K562 (cell line): Measurements from ENCODE around the gene LIN28A. TPM values are rescaled to one million over a fixed set of nuclear protein-coding genes. Genes with fewer than 3 reads are reported as not detected.

Experiments
- CHD2 ChIP-seq: IDR thresholded peaks from 2 replicates; pipeline ENCODE4 v1.6.1; 2011; ENCODE audit warnings: low read depth, low read length
- EGR1 ChIP-seq: fragments of 450-650 bp; conservative IDR thresholded peaks from 2 replicates; pipeline ENCODE4 v1.6.1; 2017; ENCODE audit warnings: mild to moderate bottlenecking
- ELK3 ChIP-seq: fragments of 450-650 bp; formaldehyde crosslinking; IDR thresholded peaks from 2 replicates; pipeline ENCODE4 v1.4.0; 2020; ENCODE audit warnings: mild to moderate bottlenecking
- GATAD2B ChIP-seq: fragments of 450-650 bp; IDR thresholded peaks from 2 replicates; pipeline ENCODE4 v1.6.1; 2017; ENCODE audit warnings: mild to moderate bottlenecking, borderline replicate concordance
- HNRNPL ChIP-seq: fragments of 200-400 bp; formaldehyde crosslinking; IDR thresholded peaks from 2 replicates; pipeline ENCODE4 v1.6.1; 2017; ENCODE audit warnings: low read depth, mild to moderate bottlenecking, low read length
- KDM1A ChIP-seq, 2 experiments: fragments of 450-650 bp; IDR thresholded peaks; 2 replicates each; pipeline ENCODE4 v1.6.1; 2016; ENCODE audit warnings: mild to moderate bottlenecking in 2 of 2
- KLF16 ChIP-seq: IDR thresholded peaks from 2 replicates; pipeline ENCODE4 v1.6.1; 2016; ENCODE audit warnings: antibody characterized with exemption
- MNT ChIP-seq, 2 experiments: fragments of 450-650 bp; conservative IDR thresholded peaks; 2 replicates each; pipeline ENCODE4 v1.6.1; 2017; ENCODE audit warnings: mild to moderate bottlenecking in 2 of 2, moderate library complexity in 2 of 2
- MTA2 ChIP-seq: fragments of 450-650 bp; IDR thresholded peaks from 2 replicates; pipeline ENCODE4 v1.6.1; 2016; ENCODE audit warnings: low read depth
- NCOA2 ChIP-seq, 2 experiments: fragments of 450-650 bp; IDR thresholded peaks; 2 replicates each; pipeline ENCODE4 v1.6.1; 2018; ENCODE audit warnings: mild to moderate bottlenecking in 2 of 2, moderate library complexity in 1 of 2; ENCODE audit not compliant: partially characterized antibody in 2 of 2
- NELFE ChIP-seq: IDR thresholded peaks from 2 replicates; pipeline ENCODE4 v1.6.1; 2011; ENCODE audit warnings: mild to moderate bottlenecking; ENCODE audit not compliant: insufficient read depth, insufficient read length
- RBM39 ChIP-seq: fragments of 200-400 bp; formaldehyde crosslinking; optimal IDR thresholded peaks from 2 replicates; pipeline ENCODE3; 2018; ENCODE audit warnings: low read depth, low read length
- RFX5 ChIP-seq: IDR thresholded peaks from 2 replicates; pipeline ENCODE4 v1.6.1; 2011; ENCODE audit warnings: low read depth, mild to moderate bottlenecking, improper control_type of control experiment, low read length
- RNF2 ChIP-seq: sonication (generic); IDR thresholded peaks from 2 replicates; pipeline ENCODE4 v1.6.1; 2016
- SMAD3 ChIP-seq: fragments of 450-650 bp; formaldehyde crosslinking; conservative IDR thresholded peaks from 2 replicates; pipeline ENCODE4 v1.4.0; 2020; ENCODE audit warnings: mild to moderate bottlenecking
- SMAD4 ChIP-seq: fragments of 250-450 bp; sonication (Bioruptor Pico); conservative IDR thresholded peaks from 2 replicates; pipeline ENCODE4 v1.8.0; 2021; ENCODE audit warnings: inconsistent platforms, mild to moderate bottlenecking, moderate library complexity
- TCFL5 ChIP-seq: fragments of 250-450 bp; sonication (Bioruptor Pico); conservative IDR thresholded peaks from 2 replicates; pipeline ENCODE4 v1.6.1; 2021; ENCODE audit warnings: mild to moderate bottlenecking, moderate library complexity, matching md5 sums
- ZHX1 ChIP-seq: fragments of 150-350 bp; conservative IDR thresholded peaks from 2 replicates; pipeline ENCODE4 v1.6.1; 2014; ENCODE audit warnings: low read length
- ZNF507 ChIP-seq: conservative IDR thresholded peaks from 2 replicates; pipeline ENCODE4 v1.6.1; 2017; ENCODE audit warnings: missing genetic modification characterization, missing compliant biosample characterization
- polyA plus RNA-seq, 8 experiments: library from polyadenylated mRNA; depleted of rRNA in 4 of 8; stranded (reverse) in 5 of 8; unstranded in 3 of 8; fragments of >200 nt; fragmentation: Nextera tagmentation in 2 of 8; fragmentation: Illumina TruSeq in 1 of 8; extraction: Ambion mirVana in 2 of 8; extraction: Trizol in 1 of 8; gene quantifications; 2 replicates each; pipeline versions ENCODE4 v1.2.1 to v1.2.3, GENCODE V29; 2011 to 2014; ENCODE audit warnings: inconsistent platforms in 1 of 8, missing spikeins in 1 of 8
- total RNA-seq, 7 experiments: library from RNA; depleted of rRNA in 6 of 7; stranded (reverse); fragments of >200 nt in 6 of 7; fragmentation: Illumina TruSeq in 2 of 7; extraction: Trizol in 2 of 7; gene quantifications; 2 replicates each; pipeline versions ENCODE4 v1.2.1 to v1.2.3, GENCODE V29; 2011 to 2021; ENCODE audit warnings: low replicate concordance in 1 of 7
- TF ChIP-seq, protein P1 (sequence below): fragments of 450-650 bp; IDR thresholded peaks from 2 replicates; pipeline ENCODE4 v1.6.1; 2017; ENCODE audit warnings: antibody characterized with exemption, mild to moderate bottlenecking

Gene LIN28A
- total and polyA plus RNA-seq, 9 of the 15 experiments (the other 6 are each of a cell fraction or from before 2014, with no cell fraction given): 0.80 to 5.4 (median 3.9) TPM

- TF ChIP-seq ZHX1 (peak; percentile 85; the same call in 1 of the 2 replicates), MTA2 (peak; percentile 4; the same call in 1 of the 2 replicates), SMAD4 (CRISPR knock-in tag) (peak; percentile 77), EGR1 (peak; percentile 87), GATAD2B (peak; percentile 87; the same call in 1 of the 2 replicates), MNT (conservative IDR thresholded peaks at IDR 0.05) (peak; percentile 100), RFX5 (0 out of 2 replicates have a peak, but pooled peaks have one; percentile 34), ZNF507 (no peak), TCFL5 (CRISPR knock-in tag) (no peak), RNF2 (peak; percentile 94), ELK3 (CRISPR knock-in tag) (no peak), CHD2 (peak; percentile 94), KDM1A (IDR thresholded peaks at IDR 0.05) (no peak), KLF16 (no peak), NCOA2 (IDR thresholded peaks at IDR 0.05; ENCODE audit: partially characterized antibody in 2 of 2) (no peak), HNRNPL (no peak), NELFE (no peak), SMAD3 (CRISPR knock-in tag) (no peak), RBM39 (no peak)
- TF ChIP-seq, protein P1, sequence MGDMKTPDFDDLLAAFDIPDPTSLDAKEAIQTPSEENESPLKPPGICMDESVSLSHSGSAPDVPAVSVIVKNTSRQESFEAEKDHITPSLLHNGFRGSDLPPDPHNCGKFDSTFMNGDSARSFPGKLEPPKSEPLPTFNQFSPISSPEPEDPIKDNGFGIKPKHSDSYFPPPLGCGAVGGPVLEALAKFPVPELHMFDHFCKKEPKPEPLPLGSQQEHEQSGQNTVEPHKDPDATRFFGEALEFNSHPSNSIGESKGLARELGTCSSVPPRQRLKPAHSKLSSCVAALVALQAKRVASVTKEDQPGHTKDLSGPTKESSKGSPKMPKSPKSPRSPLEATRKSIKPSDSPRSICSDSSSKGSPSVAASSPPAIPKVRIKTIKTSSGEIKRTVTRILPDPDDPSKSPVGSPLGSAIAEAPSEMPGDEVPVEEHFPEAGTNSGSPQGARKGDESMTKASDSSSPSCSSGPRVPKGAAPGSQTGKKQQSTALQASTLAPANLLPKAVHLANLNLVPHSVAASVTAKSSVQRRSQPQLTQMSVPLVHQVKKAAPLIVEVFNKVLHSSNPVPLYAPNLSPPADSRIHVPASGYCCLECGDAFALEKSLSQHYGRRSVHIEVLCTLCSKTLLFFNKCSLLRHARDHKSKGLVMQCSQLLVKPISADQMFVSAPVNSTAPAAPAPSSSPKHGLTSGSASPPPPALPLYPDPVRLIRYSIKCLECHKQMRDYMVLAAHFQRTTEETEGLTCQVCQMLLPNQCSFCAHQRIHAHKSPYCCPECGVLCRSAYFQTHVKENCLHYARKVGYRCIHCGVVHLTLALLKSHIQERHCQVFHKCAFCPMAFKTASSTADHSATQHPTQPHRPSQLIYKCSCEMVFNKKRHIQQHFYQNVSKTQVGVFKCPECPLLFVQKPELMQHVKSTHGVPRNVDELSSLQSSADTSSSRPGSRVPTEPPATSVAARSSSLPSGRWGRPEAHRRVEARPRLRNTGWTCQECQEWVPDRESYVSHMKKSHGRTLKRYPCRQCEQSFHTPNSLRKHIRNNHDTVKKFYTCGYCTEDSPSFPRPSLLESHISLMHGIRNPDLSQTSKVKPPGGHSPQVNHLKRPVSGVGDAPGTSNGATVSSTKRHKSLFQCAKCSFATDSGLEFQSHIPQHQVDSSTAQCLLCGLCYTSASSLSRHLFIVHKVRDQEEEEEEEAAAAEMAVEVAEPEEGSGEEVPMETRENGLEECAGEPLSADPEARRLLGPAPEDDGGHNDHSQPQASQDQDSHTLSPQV: peak; percentile 92
Observed at GRCh38 chr1:26431979-26432695, 21.5 kb downstream of the LIN28A start, which contains the start of gene DHDDS (continued).
